DMS153 treated with DMSO at 0.1 percent for 48 hours (cell line): Measurements from ENCODE around the gene TAF4.
"Not testable (repeated sequence)": the region's sequence is repeated elsewhere in the genome, so short reads cannot be mapped to it uniquely, and the experiment has no call there.

Experiments used
- DNase-seq: peaks from one replicate; lab custom pipeline; 2025; ENCODE audit not compliant: unreplicated experiment; lab: John Stamatoyannopoulos, UW

The TAF4 gene

GRCh38 chr20:62059401-62059800, 6.3 kb downstream of the TAF4 start:
- no peak for DNase-seq

GRCh38 chr20:62058941-62059340, 6.7 kb downstream of the TAF4 start:
- DNase-seq = no peak

GRCh38 chr20:62056975-62057374, 8.7 kb downstream of the TAF4 start:
- DNase-seq = no peak

GRCh38 chr20:62056377-62056776, 9.3 kb downstream of the TAF4 start:
- no peak for DNase-seq

- not testable (repeated sequence) for DNase-seq
These were observed 9.9 kb downstream of the TAF4 start for GRCh38 chr20:62055862-62056115.

GRCh38 chr20:62055106-62055861, 10.4 kb downstream of the TAF4 start:
- no peak for DNase-seq

- no peak for DNase-seq
These were observed 11.2 kb downstream of the TAF4 start for GRCh38 chr20:62054451-62054953.

GRCh38 chr20:62053465-62054196, 12.1 kb downstream of the TAF4 start:
- DNase-seq = no peak

- no peak for DNase-seq
These were observed 12.7 kb downstream of the TAF4 start for GRCh38 chr20:62052842-62053464.

- DNase-seq = no peak
These were observed 13.3 kb downstream of the TAF4 start for GRCh38 chr20:62052336-62052841.

GRCh38 chr20:62051546-62052255, 14.0 kb downstream of the TAF4 start:
- DNase-seq = no peak

GRCh38 chr20:62051144-62051543, 14.5 kb downstream of the TAF4 start:
- DNase-seq = no peak

GRCh38 chr20:62050166-62051120, 15.2 kb downstream of the TAF4 start:
- DNase-seq = no peak

- DNase-seq = no peak
These were observed 16.1 kb downstream of the TAF4 start for GRCh38 chr20:62049342-62050165.

GRCh38 chr20:62048821-62049291, 16.8 kb downstream of the TAF4 start:
- DNase-seq = no peak

- no peak for DNase-seq
These were observed 17.3 kb downstream of the TAF4 start for GRCh38 chr20:62048346-62048761.

- no peak for DNase-seq
These were observed 17.9 kb downstream of the TAF4 start for GRCh38 chr20:62047666-62048345.

- no peak for DNase-seq
These were observed 19.2 kb downstream of the TAF4 start for GRCh38 chr20:62046431-62046830.
